Adipocyte (in vitro differentiated cells): ENCODE results near the gene CLTC.
A peak's percentile ranks its signal among the peaks of the same experiment; 100 is the strongest.
"Not testable (repeated sequence)": the region's sequence is repeated elsewhere in the genome, so short reads cannot be mapped to it uniquely, and the experiment has no call there.

ENCODE experiments used
- DNase-seq: peaks from one replicate; pipeline ENCODE4 v3.0.0-alpha.2; 2015; ENCODE audit warnings: low read depth
- H3K27me3 ChIP-seq: replicated peaks from 2 replicates; pipeline ENCODE4 v1.7.0; 2013; ENCODE audit warnings: mild to moderate bottlenecking, low read length, moderate library complexity; ENCODE audit not compliant: control insufficient read depth, insufficient read depth
- H3K36me3 ChIP-seq: 2 replicates; pipeline ENCODE4 v1.7.0; 2013; ENCODE audit warnings: low read length, mild to moderate bottlenecking, moderate library complexity; ENCODE audit not compliant: control insufficient read depth, insufficient read depth, severe bottlenecking
- H3K4me1 ChIP-seq: 2 replicates; pipeline ENCODE4 v1.7.0; 2013; ENCODE audit warnings: mild to moderate bottlenecking, low read length, moderate library complexity; ENCODE audit not compliant: control insufficient read depth, insufficient read depth
- H3K4me3 ChIP-seq: 2 replicates; pipeline ENCODE4 v1.7.0; 2013; ENCODE audit warnings: mild to moderate bottlenecking, low read length, moderate library complexity
- H3K9ac ChIP-seq: 2 replicates; pipeline ENCODE4 v1.7.0; 2013; ENCODE audit warnings: mild to moderate bottlenecking, low read length, moderate library complexity
- H3K9me3 ChIP-seq: 2 replicates; pipeline ENCODE4 v1.7.0; 2013; ENCODE audit warnings: mild to moderate bottlenecking, low read length, moderate library complexity; ENCODE audit not compliant: control insufficient read depth

Gene CLTC

GRCh38 chr17:59652119-59652518, 32.4 kb downstream of the CLTC start:
- no peaks in the 10 kb centered on the region for H3K27me3 ChIP-seq
- no peaks in the 10 kb centered on the region for H3K9me3 ChIP-seq
- H3K4me3 ChIP-seq = no peak overlapping the region
- peaks cover 37% of the 10 kb centered on the region for H3K4me1 ChIP-seq
- DNase-seq = peak; percentile 49
- H3K9ac ChIP-seq = no peak overlapping the region
- peaks cover 92% of the 10 kb centered on the region for H3K36me3 ChIP-seq

GRCh38 chr17:59656624-59657023, 36.9 kb downstream of the CLTC start:
- not testable (repeated sequence) for H3K9ac ChIP-seq, H3K4me3 ChIP-seq, H3K9me3 ChIP-seq, H3K27me3 ChIP-seq
- peak; percentile 69 for DNase-seq
- H3K4me1 ChIP-seq = peaks cover 18% of the 10 kb centered on the region
- H3K36me3 ChIP-seq = peaks cover 89% of the 10 kb centered on the region

DNA sequence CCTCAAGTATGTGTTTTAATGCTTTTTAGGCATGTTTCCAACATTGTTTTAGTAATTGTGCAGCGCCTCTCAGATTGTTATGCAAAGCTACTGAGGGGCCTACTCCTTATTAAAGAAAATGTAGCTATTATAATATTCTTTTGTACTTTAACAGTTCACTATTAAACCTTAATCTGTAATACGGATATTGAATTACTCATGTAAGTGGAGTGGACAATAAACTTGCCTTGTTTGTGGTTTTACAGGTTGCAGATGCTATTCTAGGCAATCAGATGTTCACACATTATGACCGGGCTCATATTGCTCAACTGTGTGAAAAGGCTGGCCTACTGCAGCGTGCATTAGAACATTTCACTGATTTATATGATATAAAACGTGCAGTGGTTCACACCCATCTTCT, 46.5 kb downstream of the CLTC start:
- H3K4me1 ChIP-seq = peaks cover 28% of the 10 kb centered on the region
- no peak for DNase-seq
- H3K4me3 ChIP-seq = no peak overlapping the region
- H3K27me3 ChIP-seq = no peaks in the 10 kb centered on the region
- peaks cover 96% of the 10 kb centered on the region for H3K36me3 ChIP-seq
- H3K9me3 ChIP-seq = no peaks in the 10 kb centered on the region
- H3K9ac ChIP-seq = no peak overlapping the region

GRCh38 chr17:59668816-59669215, 49.1 kb downstream of the CLTC start:
- no peaks in the 10 kb centered on the region for H3K27me3 ChIP-seq
- H3K4me3 ChIP-seq = peak overlapping the region; percentile 52
- H3K36me3 ChIP-seq = peaks cover 96% of the 10 kb centered on the region
- no peaks in the 10 kb centered on the region for H3K9me3 ChIP-seq
- DNase-seq = peak; percentile 81
- H3K4me1 ChIP-seq = peaks cover 28% of the 10 kb centered on the region
- peak overlapping the region; percentile 43 for H3K9ac ChIP-seq

DNA sequence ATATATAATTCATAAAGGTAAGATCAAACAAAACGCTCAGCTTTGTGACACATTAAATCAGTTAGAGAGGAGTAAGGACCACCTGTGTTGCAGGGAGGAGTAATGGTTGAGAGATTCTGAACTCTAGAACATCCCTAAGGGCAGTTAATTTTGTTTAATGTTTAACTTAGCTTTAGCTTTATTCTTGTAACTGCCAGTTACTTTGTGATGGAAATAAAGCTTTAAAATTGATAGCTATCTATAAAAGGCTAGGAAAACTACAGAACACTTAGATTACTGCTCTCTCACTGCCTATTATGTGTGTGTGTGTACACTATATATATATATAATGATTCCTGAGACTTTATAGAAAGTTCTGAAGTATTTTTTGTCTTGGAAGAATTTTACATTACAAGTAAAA, 49.7 kb downstream of the CLTC start:
- H3K4me3 ChIP-seq = no peak overlapping the region
- H3K36me3 ChIP-seq = peaks cover 96% of the 10 kb centered on the region
- no peak overlapping the region for H3K9ac ChIP-seq
- no peak for DNase-seq
- no peaks in the 10 kb centered on the region for H3K9me3 ChIP-seq
- no peaks in the 10 kb centered on the region for H3K27me3 ChIP-seq
- peaks cover 28% of the 10 kb centered on the region for H3K4me1 ChIP-seq

DNA sequence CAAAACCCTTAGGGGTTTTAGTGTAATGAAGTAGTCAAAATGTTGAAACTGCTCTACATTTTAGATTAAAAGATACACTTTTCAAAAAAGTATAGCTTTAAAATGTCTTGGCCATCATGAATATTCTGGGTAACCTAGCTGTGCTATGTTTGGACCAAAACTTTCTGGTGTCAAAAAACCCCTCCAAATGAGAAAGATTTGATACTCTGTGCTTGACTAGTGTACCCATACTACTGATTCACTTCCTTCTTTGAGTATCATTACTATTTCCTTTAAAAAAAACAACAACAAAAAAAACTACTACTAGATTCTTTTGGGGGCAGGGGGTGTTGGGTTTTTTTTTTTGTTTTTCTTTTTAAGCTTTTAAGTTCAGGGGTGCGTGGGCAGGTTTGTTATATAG, 50.2 kb downstream of the CLTC start:
- H3K27me3 ChIP-seq = no peaks in the 10 kb centered on the region
- no peak overlapping the region for H3K4me3 ChIP-seq
- H3K4me1 ChIP-seq = peaks cover 28% of the 10 kb centered on the region
- no peaks in the 10 kb centered on the region for H3K9me3 ChIP-seq
- DNase-seq = no peak
- peaks cover 96% of the 10 kb centered on the region for H3K36me3 ChIP-seq
- no peak overlapping the region for H3K9ac ChIP-seq

DNA sequence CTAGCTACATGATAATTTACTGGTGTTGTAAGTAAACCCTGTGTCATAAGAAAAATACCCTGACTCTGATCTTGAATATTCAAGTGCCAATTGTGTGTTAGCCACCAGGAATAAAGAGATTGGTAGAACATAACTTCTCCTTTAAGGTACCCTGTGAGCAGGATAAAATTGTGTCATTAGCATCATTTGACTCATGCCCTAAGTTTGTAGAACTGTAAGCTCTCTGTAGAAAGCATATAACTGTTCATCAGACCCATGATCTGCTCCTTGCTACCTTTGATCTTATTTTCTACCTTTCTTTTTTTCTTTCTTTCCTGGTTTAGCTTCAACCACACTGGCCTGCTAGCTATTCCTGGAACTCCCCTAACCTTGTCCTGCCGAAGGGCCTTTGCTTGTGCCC, 51.7 kb downstream of the CLTC start:
- no peaks in the 10 kb centered on the region for H3K27me3 ChIP-seq
- DNase-seq = no peak
- H3K9me3 ChIP-seq = no peaks in the 10 kb centered on the region
- H3K4me1 ChIP-seq = peaks cover 23% of the 10 kb centered on the region
- H3K4me3 ChIP-seq = no peak overlapping the region
- no peak overlapping the region for H3K9ac ChIP-seq
- H3K36me3 ChIP-seq = peaks cover 98% of the 10 kb centered on the region

DNA sequence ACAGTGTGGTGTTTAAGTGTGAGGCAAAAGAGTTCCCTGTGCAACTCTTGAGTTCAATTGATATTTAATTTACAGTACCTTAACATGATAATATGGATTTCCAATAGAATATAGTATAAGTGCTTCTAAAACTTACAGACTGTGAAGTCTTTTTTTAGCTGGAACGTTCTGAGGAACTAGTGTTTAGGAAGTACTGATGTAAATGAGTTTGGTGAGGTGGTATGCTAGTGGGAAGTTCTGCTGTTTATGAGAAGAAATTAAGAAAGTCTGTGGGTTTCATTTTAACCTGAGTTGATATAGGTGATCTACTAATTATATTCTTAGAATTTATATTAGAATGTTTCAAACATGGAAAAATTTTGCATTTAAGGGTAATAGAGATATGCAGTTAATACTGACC, 55.5 kb downstream of the CLTC start:
- no peak for DNase-seq
- no peak overlapping the region for H3K9ac ChIP-seq
- peaks cover 26% of the 10 kb centered on the region for H3K4me1 ChIP-seq
- H3K9me3 ChIP-seq = no peaks in the 10 kb centered on the region
- no peak overlapping the region for H3K4me3 ChIP-seq
- no peaks in the 10 kb centered on the region for H3K27me3 ChIP-seq
- H3K36me3 ChIP-seq = peaks cover 99% of the 10 kb centered on the region

DNA sequence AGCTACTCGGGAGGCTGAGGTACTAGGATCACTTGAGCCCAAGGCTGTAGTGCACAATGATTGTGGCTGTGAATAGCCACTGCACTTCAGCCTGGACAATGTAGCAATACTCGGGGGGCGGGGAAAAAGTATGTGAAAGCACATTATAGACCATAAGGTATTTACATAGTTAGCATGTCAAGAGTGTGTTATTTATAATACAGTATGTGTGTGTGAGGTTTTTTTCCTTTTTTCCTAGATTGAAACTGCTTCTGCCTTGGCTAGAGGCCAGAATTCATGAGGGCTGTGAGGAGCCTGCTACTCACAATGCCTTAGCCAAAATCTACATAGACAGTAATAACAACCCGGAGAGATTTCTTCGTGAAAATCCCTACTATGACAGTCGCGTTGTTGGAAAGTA, 57.0 kb downstream of the CLTC start:
- DNase-seq = no peak
- Histone ChIP-seq H3K9me3 (no peaks in the 10 kb centered on the region), H3K4me3 (no peak overlapping the region), H3K27me3 (no peaks in the 10 kb centered on the region), H3K4me1 (peaks cover 28% of the 10 kb centered on the region), H3K36me3 (peaks cover 99% of the 10 kb centered on the region), H3K9ac (peak overlapping the region; percentile 5)

GRCh38 chr17:59678918-59679317, 59.2 kb downstream of the CLTC start:
- DNase-seq = no peak
- no peak overlapping the region for H3K4me3 ChIP-seq
- H3K36me3 ChIP-seq = peaks cover 100% of the 10 kb centered on the region
- no peaks in the 10 kb centered on the region for H3K27me3 ChIP-seq
- no peaks in the 10 kb centered on the region for H3K9me3 ChIP-seq
- no peak overlapping the region for H3K9ac ChIP-seq
- H3K4me1 ChIP-seq = peaks cover 28% of the 10 kb centered on the region

DNA sequence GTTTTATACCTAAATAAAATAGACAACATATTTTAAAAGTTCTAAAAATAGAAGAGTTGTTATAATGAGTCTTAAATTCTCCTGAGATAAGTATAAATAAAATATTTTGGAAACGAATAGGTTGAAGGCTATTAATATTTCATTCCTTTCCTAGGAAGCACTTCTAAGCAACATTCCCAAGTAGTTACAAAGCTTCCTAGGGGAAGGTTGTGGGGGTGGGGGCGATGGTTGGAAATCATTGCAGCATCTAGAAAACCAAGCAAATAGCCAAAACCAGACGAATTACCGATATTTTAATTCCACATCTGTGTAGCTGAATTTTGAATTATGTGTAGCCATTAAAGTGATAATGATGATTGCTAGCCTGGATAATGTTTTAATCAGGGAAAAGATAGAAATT, 60.6 kb downstream of the CLTC start:
- Histone ChIP-seq H3K4me1 (peaks cover 28% of the 10 kb centered on the region), H3K9me3 (no peaks in the 10 kb centered on the region), H3K9ac (peak overlapping the region; percentile 9), H3K4me3 (peak overlapping the region; percentile 47), H3K36me3 (peaks cover 100% of the 10 kb centered on the region), H3K27me3 (no peaks in the 10 kb centered on the region)
- no peak for DNase-seq

GRCh38 chr17:59683283-59683682, 63.6 kb downstream of the CLTC start:
- peaks cover 100% of the 10 kb centered on the region for H3K36me3 ChIP-seq

More at GRCh38 chr17:59683283-59683682, 63.6 kb downstream of the CLTC start:
- Histone ChIP-seq H3K4me1 (peaks cover 17% of the 10 kb centered on the region), H3K9ac (no peak overlapping the region), H3K4me3 (no peak overlapping the region), H3K27me3 (no peaks in the 10 kb centered on the region), H3K9me3 (no peaks in the 10 kb centered on the region)
- DNase-seq = no peak
